GM12878 (cell line): ENCODE results near the gene P2RX1. TPM values are rescaled to one million over a fixed set of nuclear protein-coding genes. Genes with fewer than 3 reads are reported as not detected.
A peak's percentile ranks its signal among the peaks of the same experiment; 100 is the strongest.

Source experiments
- ATAC-seq: fragments of 200-7000 bp; cut with Tn5 transposase; 3 replicates; pipeline ENCODE4 v1.9.1; 2020; ENCODE audit warnings: mild to moderate bottlenecking, moderate library complexity
- BruUV-seq: library from RNA; stranded (reverse); fragments of 400-500 nt; replicated peaks from 2 replicates; lab custom pipeline; 2021; lab: Mats Ljungman, UMichigan
- CTCF ChIA-PET: fragments of 300-600 bp; sonication (Branson Sonifier 250); formaldehyde crosslinking; extraction: SDS; loops from one replicate; lab custom pipeline; 2021; ENCODE audit warnings: inconsistent platforms; lab: Yijun Ruan, JAX
- POLR2A ChIA-PET: fragments of 350-600 bp; formaldehyde crosslinking; extraction: SDS; loops from one replicate; lab custom pipeline; 2021; ENCODE audit warnings: inconsistent platforms; lab: Charles Lee
- RAD21 ChIA-PET: fragments of 300-600 bp; sonication (Branson Sonifier 250); formaldehyde crosslinking; loops from one replicate; lab custom pipeline; 2023; ENCODE audit warnings: antibody characterized with exemption; ENCODE audit not compliant: unreplicated experiment; lab: Charles Lee
- SMC1A ChIA-PET: fragments of 300-600 bp; sonication (Branson Sonifier 250); formaldehyde crosslinking; loops from one replicate; lab custom pipeline; 2023; ENCODE audit not compliant: unreplicated experiment, uncharacterized antibody; lab: Charles Lee
- DNase-seq: peaks from one replicate; pipeline ENCODE4 v3.0.0-alpha.2; 2011; ENCODE audit warnings: low read depth, low spot score
- FAIRE-seq: peaks from 3 replicates; lab custom pipeline; 2011; peaks lifted over from hg19 to GRCh38; lab: Jason Lieb, UNC
- H2AFZ ChIP-seq: 2 replicates; pipeline ENCODE4 v1.6.0; 2011; ENCODE audit warnings: low read depth, low read length, control low read depth; ENCODE audit not compliant: control insufficient read depth
- H3K27ac ChIP-seq: 2 replicates; pipeline ENCODE4 v1.5.1; 2011; ENCODE audit warnings: control low read depth; ENCODE audit not compliant: control insufficient read depth, insufficient read depth
- H3K27me3 ChIP-seq, 2 experiments: replicated peaks in 1 of 2; 2 replicates each; pipeline versions ENCODE4 v1.6.0 to v1.6.1; 2011; ENCODE audit warnings: low read length in 1 of 2; ENCODE audit not compliant: control insufficient read depth in 2 of 2, insufficient read depth in 2 of 2
- H3K36me3 ChIP-seq, 2 experiments: 2 replicates each; pipeline ENCODE4 v1.5.1; 2011; ENCODE audit warnings: low read length in 1 of 2; ENCODE audit not compliant: control insufficient read depth in 2 of 2, insufficient read depth in 2 of 2
- H3K4me1 ChIP-seq: 2 replicates; pipeline ENCODE4 v1.6.1; 2011; ENCODE audit warnings: mild to moderate bottlenecking, low read length, moderate library complexity, mixed read lengths; ENCODE audit not compliant: control insufficient read depth, insufficient read depth
- H3K4me2 ChIP-seq: 2 replicates; pipeline ENCODE4 v1.6.0; 2011; ENCODE audit warnings: control low read depth; ENCODE audit not compliant: control insufficient read depth, insufficient read depth
- H3K4me3 ChIP-seq: fragments of 200-600 bp; sonication (generic); 2 replicates; pipeline ENCODE4 v1.5.1; 2016
- H3K79me2 ChIP-seq: 2 replicates; pipeline ENCODE4 v1.6.0; 2011; ENCODE audit warnings: low read length; ENCODE audit not compliant: control insufficient read depth, insufficient read depth
- H3K9ac ChIP-seq: 2 replicates; pipeline ENCODE4 v1.8.0; 2011; ENCODE audit warnings: low read length, control low read depth, mixed read lengths; ENCODE audit not compliant: control insufficient read depth, insufficient read depth
- H3K9me3 ChIP-seq: replicated peaks from 3 replicates; pipeline ENCODE4 v1.5.1; 2011; ENCODE audit warnings: mild to moderate bottlenecking, low read length; ENCODE audit not compliant: control insufficient read depth, insufficient read depth
- H4K20me1 ChIP-seq: 2 replicates; pipeline ENCODE4 v1.6.0; 2011; ENCODE audit not compliant: control insufficient read depth, insufficient read depth
- BHLHE40 ChIP-seq, 2 experiments: fragments of 450-650 bp in 1 of 2; IDR thresholded peaks; 2 replicates each; pipeline ENCODE4 v1.6.1; 2011 to 2017; ENCODE audit warnings: low read depth in 2 of 2, borderline replicate concordance in 1 of 2, improper control_type of control experiment in 1 of 2, low read length in 1 of 2, mild to moderate bottlenecking in 1 of 2
- BMI1 ChIP-seq: fragments of 450-650 bp; IDR thresholded peaks from 2 replicates; pipeline ENCODE4 v1.6.1; 2016; ENCODE audit warnings: mild to moderate bottlenecking, moderate library complexity, borderline replicate concordance
- FOXM1 ChIP-seq: IDR thresholded peaks from 2 replicates; pipeline ENCODE4 v1.6.1; 2012; ENCODE audit warnings: low read depth, mild to moderate bottlenecking, inconsistent platforms, low read length, moderate library complexity
- HCFC1 ChIP-seq: fragments of 150-350 bp; IDR thresholded peaks from 2 replicates; pipeline ENCODE4 v1.6.1; 2014; ENCODE audit warnings: low read length
- RBBP5 ChIP-seq: fragments of 200-600 bp; sonication (generic); conservative IDR thresholded peaks from 2 replicates; pipeline ENCODE4 v1.6.1; 2016
- SIN3A ChIP-seq: IDR thresholded peaks from 2 replicates; pipeline ENCODE4 v1.6.1; 2012; ENCODE audit warnings: low read depth, low read length, improper control_type of control experiment
- WRNIP1 ChIP-seq: IDR thresholded peaks from 2 replicates; pipeline ENCODE4 v1.6.1; 2011; ENCODE audit warnings: low read depth, low read length, improper control_type of control experiment, borderline replicate concordance
- WGBS: methylation state at CpG from one replicate; pipeline ENCODE4 v1.1.6; 2016; ENCODE audit warnings: low lambda C conversion rate; ENCODE audit not compliant: insufficient replicate concordance, insufficient coverage; ENCODE audit errors: missing lambda C conversion rate; 5-methylcytosine and 5-hydroxymethylcytosine counted together
- in situ Hi-C: fragments of 300-500 bp; cut with MboI; formaldehyde crosslinking; loops from 9 replicates; pipeline ENCODE4 v1.14.3; 2018; ENCODE audit warnings: mixed read lengths
- intact Hi-C: fragments of 100-400 bp; cut with micrococcal nuclease; formaldehyde crosslinking; loops from one replicate; pipeline ENCODE4 v1.14.2; 2022; ENCODE audit not compliant: unreplicated experiment
- polyA plus RNA-seq, 11 experiments: library from polyadenylated mRNA; depleted of rRNA in 4 of 11; unstranded in 6 of 11; stranded (reverse) in 5 of 11; fragments of >200 nt; fragmentation: Nextera tagmentation in 4 of 11; fragmentation: Illumina TruSeq in 1 of 11; extraction: Ambion mirVana in 4 of 11; extraction: Trizol in 1 of 11; gene quantifications; 1 replicate in 1 of 11; 2 replicates in 10 of 11; pipeline versions ENCODE4 v1.2.1 to v1.2.3, GENCODE V29; 2011 to 2016; ENCODE audit warnings: inconsistent platforms in 2 of 11, missing spikeins in 2 of 11, low read depth in 1 of 11
- total RNA-seq, 4 experiments: library from RNA; depleted of rRNA in 3 of 4; stranded (reverse); fragments of >200 nt in 3 of 4; fragmentation: Illumina TruSeq in 1 of 4; extraction: Trizol in 1 of 4; gene quantifications; 2 replicates each; pipeline versions ENCODE4 v1.2.1 to v1.2.3, GENCODE V29; 2013 to 2021
- TF ChIP-seq, protein P1 (sequence below): fragments of 450-650 bp; IDR thresholded peaks from 2 replicates; pipeline ENCODE4 v1.6.1; 2017; ENCODE audit warnings: mild to moderate bottlenecking, low read depth, inconsistent platforms; ENCODE audit not compliant: poor library complexity, severe bottlenecking
- TF ChIP-seq, protein P2 (sequence below): fragments of 450-650 bp; formaldehyde crosslinking; IDR thresholded peaks from 2 replicates; pipeline ENCODE4 v1.4.0; 2022; ENCODE audit warnings: mild to moderate bottlenecking, moderate library complexity

The P2RX1 gene
- total and polyA plus RNA-seq, 10 of the 15 experiments (the other 5 are each of a cell fraction or from before 2014, with no cell fraction given) = 0.12 to 6.2 (median 3.4) TPM

DNA sequence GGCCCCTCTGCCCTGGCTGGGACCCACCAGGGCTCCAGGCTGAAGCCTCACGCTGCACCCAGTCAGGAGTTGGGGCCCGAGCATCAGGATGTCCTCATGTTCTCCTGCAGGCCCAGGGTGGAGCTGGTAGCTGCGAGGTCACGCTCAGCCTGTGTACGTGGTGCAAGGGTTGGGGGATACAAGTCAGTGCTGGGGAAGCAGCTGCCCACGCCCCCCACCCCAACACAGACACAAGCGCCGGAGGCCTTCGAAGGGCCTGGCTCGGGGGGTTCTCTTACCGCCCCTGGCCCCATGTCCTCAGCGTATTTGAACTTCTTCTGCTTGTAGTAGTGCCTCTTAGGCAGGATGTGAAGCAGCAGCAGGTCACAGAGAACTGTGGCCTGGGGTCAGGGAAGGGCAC lies 18.5 kb downstream of the P2RX1 start (continued):
- TF ChIP-seq WRNIP1 (no peak), BMI1 (no peak), HCFC1 (no peak), SIN3A (no peak), FOXM1 (no peak)
- TF ChIP-seq, protein P1, sequence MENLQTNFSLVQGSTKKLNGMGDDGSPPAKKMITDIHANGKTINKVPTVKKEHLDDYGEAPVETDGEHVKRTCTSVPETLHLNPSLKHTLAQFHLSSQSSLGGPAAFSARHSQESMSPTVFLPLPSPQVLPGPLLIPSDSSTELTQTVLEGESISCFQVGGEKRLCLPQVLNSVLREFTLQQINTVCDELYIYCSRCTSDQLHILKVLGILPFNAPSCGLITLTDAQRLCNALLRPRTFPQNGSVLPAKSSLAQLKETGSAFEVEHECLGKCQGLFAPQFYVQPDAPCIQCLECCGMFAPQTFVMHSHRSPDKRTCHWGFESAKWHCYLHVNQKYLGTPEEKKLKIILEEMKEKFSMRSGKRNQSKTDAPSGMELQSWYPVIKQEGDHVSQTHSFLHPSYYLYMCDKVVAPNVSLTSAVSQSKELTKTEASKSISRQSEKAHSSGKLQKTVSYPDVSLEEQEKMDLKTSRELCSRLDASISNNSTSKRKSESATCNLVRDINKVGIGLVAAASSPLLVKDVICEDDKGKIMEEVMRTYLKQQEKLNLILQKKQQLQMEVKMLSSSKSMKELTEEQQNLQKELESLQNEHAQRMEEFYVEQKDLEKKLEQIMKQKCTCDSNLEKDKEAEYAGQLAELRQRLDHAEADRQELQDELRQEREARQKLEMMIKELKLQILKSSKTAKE = no peak
- TF ChIP-seq, protein P2, sequence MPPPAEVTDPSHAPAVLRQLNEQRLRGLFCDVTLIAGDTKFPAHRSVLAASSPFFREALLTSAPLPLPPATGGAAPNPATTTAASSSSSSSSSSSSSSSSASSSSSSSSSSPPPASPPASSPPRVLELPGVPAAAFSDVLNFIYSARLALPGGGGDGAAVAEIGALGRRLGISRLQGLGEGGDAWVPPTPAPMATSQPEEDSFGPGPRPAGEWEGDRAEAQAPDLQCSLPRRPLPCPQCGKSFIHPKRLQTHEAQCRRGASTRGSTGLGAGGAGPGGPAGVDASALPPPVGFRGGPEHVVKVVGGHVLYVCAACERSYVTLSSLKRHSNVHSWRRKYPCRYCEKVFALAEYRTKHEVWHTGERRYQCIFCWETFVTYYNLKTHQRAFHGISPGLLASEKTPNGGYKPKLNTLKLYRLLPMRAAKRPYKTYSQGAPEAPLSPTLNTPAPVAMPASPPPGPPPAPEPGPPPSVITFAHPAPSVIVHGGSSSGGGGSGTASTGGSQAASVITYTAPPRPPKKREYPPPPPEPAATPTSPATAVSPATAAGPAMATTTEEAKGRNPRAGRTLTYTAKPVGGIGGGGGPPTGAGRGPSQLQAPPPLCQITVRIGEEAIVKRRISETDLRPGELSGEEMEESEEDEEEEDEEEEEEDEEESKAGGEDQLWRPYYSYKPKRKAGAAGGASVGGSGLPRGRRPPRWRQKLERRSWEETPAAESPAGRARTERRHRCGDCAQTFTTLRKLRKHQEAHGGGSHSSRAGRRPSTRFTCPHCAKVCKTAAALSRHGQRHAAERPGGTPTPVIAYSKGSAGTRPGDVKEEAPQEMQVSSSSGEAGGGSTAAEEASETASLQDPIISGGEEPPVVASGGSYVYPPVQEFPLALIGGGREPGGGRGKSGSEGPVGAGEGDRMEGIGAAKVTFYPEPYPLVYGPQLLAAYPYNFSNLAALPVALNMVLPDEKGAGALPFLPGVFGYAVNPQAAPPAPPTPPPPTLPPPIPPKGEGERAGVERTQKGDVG (CRISPR knock-in tag) = no peak

DNA sequence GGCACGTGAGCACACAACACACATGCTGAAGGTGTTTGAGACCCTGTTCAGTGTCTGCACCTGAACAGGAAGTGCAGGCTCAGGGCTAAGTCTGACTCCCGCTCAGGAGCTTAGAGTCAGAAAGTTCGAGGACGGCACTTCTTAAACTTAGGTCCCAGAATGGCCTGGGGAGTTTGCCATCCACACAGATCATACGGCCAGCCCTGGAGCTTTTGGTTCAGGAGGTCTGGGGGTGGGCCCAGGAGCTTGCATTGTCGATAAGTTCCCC lies 19.4 kb downstream of the P2RX1 start:
- Histone ChIP-seq H2AFZ (no peak overlapping the region), H4K20me1 (no peaks in the 10 kb centered on the region), H3K4me2 (no peak overlapping the region), H3K79me2 (no peaks in the 10 kb centered on the region), H3K4me1 (peaks cover 3% of the 10 kb centered on the region), H3K27me3 (no peaks in the 10 kb centered on the region), H3K9ac (no peak overlapping the region), H3K27ac (no peak overlapping the region), H3K9me3 (no peaks in the 10 kb centered on the region), H3K4me3 (no peak overlapping the region), H3K36me3 (no peaks in the 10 kb centered on the region)
- BruUV-seq = no TSS peak
- WGBS = 50% methylated on average over 6 of the region's 6 CpGs
- POLR2A ChIA-PET = interaction anchor here (0.7 kb wide), 1 partner anchor 14 kb away, joined by 5 read pairs; no protein-coding TSS in a partner anchor
- intact Hi-C loops (no loop called here), in situ Hi-C loops (no loop called here)
- SMC1A ChIA-PET = no interaction called here
- CTCF ChIA-PET = interaction anchor here (0.9 to 1.5 kb wide), 3 partner anchors 17 to 138 kb away, joined by 3 to 5 read pairs (median 5); partner anchors contain the start of gene NCBP3
- TF ChIP-seq RBBP5 (no peak), BHLHE40 (IDR thresholded peaks at IDR 0.05; ENCODE audit: borderline replicate concordance in 1 of 2, low read depth in 2 of 2, low read length in 1 of 2) (peak in 1 of 2 experiments; percentile 35; a peak in 1 of 4 replicates)
- FAIRE-seq (no peak), DNase-seq (no peak), ATAC-seq (no peak)
- RAD21 ChIA-PET = interaction anchor here (0.6 to 1.0 kb wide), 2 partner anchors 17 to 185 kb away, joined by 3 to 5 read pairs; no protein-coding TSS in a partner anchor
